Suprapubic skin (tissue), 3 donors: ENCODE results near the gene BOLA1.

Source experiments
- EP300 ChIP-seq: sonication (generic); formaldehyde crosslinking; IDR thresholded peaks from one replicate; pipeline ENCODE4 v1.6.1; 2017; ENCODE audit warnings: antibody characterized with exemption
- POLR2A ChIP-seq, 2 donors: fragments of 450-650 bp; IDR thresholded peaks; one replicate each; pipeline ENCODE4 v1.6.1; 2017; ENCODE audit warnings: antibody characterized with exemption in 2 of 2, mild to moderate bottlenecking in 2 of 2, moderate library complexity in 2 of 2
- TF ChIP-seq, protein P1 (sequence below), 2 donors: fragments of 200-600 bp in 1 of 2; fragments of 450-650 bp in 1 of 2; sonication (generic) in 1 of 2; IDR thresholded peaks; one replicate each; pipeline ENCODE4 v1.5.1; 2016 to 2019; ENCODE audit warnings: antibody characterized with exemption in 2 of 2, mild to moderate bottlenecking in 1 of 2, moderate library complexity in 1 of 2

DNA sequence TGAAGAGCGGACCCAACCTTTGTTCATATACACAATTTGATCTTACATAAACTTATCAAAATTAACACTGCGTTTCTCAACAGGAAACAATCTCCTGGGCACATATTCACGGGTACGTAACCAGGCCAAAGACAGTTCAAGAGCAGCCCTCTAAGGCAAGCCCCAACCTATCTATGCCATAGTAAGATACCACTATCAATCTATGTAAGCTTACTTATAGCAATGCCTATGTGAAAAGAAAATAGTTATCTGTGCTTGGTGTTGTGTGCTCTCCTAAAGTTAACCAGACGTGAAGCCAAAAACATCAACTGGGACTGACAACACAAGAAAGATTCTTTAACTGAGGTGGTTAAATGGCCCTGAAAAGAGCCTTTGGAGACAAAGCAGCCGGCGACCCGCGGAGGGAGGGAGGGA is 49.4 kb upstream of the BOLA1 start:
- TF ChIP-seq, protein P1, sequence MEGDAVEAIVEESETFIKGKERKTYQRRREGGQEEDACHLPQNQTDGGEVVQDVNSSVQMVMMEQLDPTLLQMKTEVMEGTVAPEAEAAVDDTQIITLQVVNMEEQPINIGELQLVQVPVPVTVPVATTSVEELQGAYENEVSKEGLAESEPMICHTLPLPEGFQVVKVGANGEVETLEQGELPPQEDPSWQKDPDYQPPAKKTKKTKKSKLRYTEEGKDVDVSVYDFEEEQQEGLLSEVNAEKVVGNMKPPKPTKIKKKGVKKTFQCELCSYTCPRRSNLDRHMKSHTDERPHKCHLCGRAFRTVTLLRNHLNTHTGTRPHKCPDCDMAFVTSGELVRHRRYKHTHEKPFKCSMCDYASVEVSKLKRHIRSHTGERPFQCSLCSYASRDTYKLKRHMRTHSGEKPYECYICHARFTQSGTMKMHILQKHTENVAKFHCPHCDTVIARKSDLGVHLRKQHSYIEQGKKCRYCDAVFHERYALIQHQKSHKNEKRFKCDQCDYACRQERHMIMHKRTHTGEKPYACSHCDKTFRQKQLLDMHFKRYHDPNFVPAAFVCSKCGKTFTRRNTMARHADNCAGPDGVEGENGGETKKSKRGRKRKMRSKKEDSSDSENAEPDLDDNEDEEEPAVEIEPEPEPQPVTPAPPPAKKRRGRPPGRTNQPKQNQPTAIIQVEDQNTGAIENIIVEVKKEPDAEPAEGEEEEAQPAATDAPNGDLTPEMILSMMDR (IDR thresholded peaks at IDR 0.05) = no peak
- TF ChIP-seq POLR2A (IDR thresholded peaks at IDR 0.05) = no peak
- no peak for TF ChIP-seq EP300
